IMR-90 (cell line): ENCODE measurements around the gene ARL9. TPM values are rescaled to one million over a fixed set of nuclear protein-coding genes. Genes with fewer than 3 reads are reported as not detected.

Source experiments
- ATAC-seq: fragments of 200-7000 bp; cut with Tn5 transposase; 2 replicates; pipeline ENCODE4 v1.9.1; 2020; ENCODE audit warnings: low read depth, mild to moderate bottlenecking, moderate library complexity
- BruUV-seq: library from RNA; stranded (reverse); fragments of 400-500 nt; replicated peaks from 2 replicates; lab custom pipeline; 2021; lab: Mats Ljungman, UMichigan
- CTCF ChIA-PET: fragments of 300-600 bp; formaldehyde crosslinking; extraction: SDS; loops from one replicate; lab custom pipeline; 2021; ENCODE audit warnings: antibody characterized with exemption; lab: Yijun Ruan, JAX
- POLR2A ChIA-PET: fragments of 300-600 bp; sonication (Branson Sonifier 250); formaldehyde crosslinking; loops from one replicate; lab custom pipeline; 2022; ENCODE audit warnings: antibody characterized with exemption; ENCODE audit not compliant: unreplicated experiment; lab: Charles Lee
- DNase-seq: peaks from one replicate; pipeline ENCODE4 v3.0.0; 2013
- H2AFZ ChIP-seq: replicated peaks from 2 replicates; pipeline ENCODE3; 2013; ENCODE audit warnings: low read length, mild to moderate bottlenecking; ENCODE audit not compliant: poor library complexity
- H2AK5ac ChIP-seq: 2 replicates; pipeline ENCODE4 v1.6.1; 2013; ENCODE audit warnings: low read depth, low read length, inconsistent platforms
- H2AK9ac ChIP-seq: replicated peaks from 2 replicates; pipeline ENCODE3; 2013; ENCODE audit warnings: mild to moderate bottlenecking, low read depth, low read length, moderate library complexity; ENCODE audit not compliant: poor library complexity
- H2BK120ac ChIP-seq: 2 replicates; pipeline ENCODE4 v1.6.1; 2013; ENCODE audit warnings: low read depth, low read length, inconsistent platforms
- H2BK15ac ChIP-seq: 3 replicates; pipeline ENCODE4 v1.6.1; 2013; ENCODE audit warnings: low read depth, low read length, inconsistent platforms
- H2BK20ac ChIP-seq: 2 replicates; pipeline ENCODE4 v1.6.1; 2013; ENCODE audit warnings: low read depth, mild to moderate bottlenecking, inconsistent platforms, low read length, moderate library complexity
- H2BK5ac ChIP-seq: 2 replicates; pipeline ENCODE4 v1.6.1; 2013; ENCODE audit warnings: mild to moderate bottlenecking, low read depth, low read length, inconsistent platforms; ENCODE audit not compliant: poor library complexity, severe bottlenecking
- H3K14ac ChIP-seq: replicated peaks from 2 replicates; pipeline ENCODE4 v1.6.1; 2013; ENCODE audit warnings: low read depth, low read length, inconsistent platforms
- H3K18ac ChIP-seq: 2 replicates; pipeline ENCODE4 v1.6.1; 2013; ENCODE audit warnings: low read depth, low read length, control low read depth
- H3K23ac ChIP-seq: 2 replicates; pipeline ENCODE4 v1.6.1; 2013; ENCODE audit warnings: low read depth, low read length, inconsistent platforms
- H3K27ac ChIP-seq: 2 replicates; pipeline ENCODE4 v1.5.1; 2013; ENCODE audit warnings: mild to moderate bottlenecking, control low read depth, low read length; ENCODE audit not compliant: insufficient read depth
- H3K27me3 ChIP-seq: 2 replicates; pipeline ENCODE4 v1.6.1; 2013; ENCODE audit warnings: low read length; ENCODE audit not compliant: control insufficient read depth, insufficient read depth
- H3K36me3 ChIP-seq: 2 replicates; pipeline ENCODE4 v1.6.1; 2013; ENCODE audit warnings: low read length, mixed read lengths; ENCODE audit not compliant: control insufficient read depth, insufficient read depth
- H3K4ac ChIP-seq: 2 replicates; pipeline ENCODE4 v1.6.1; 2013; ENCODE audit warnings: low read depth, low read length, inconsistent platforms
- H3K4me1 ChIP-seq: 2 replicates; pipeline ENCODE4 v1.6.1; 2013; ENCODE audit warnings: low read length, mixed read lengths; ENCODE audit not compliant: control insufficient read depth, insufficient read depth
- H3K4me2 ChIP-seq: 2 replicates; pipeline ENCODE4 v1.6.1; 2013; ENCODE audit warnings: low read depth, mild to moderate bottlenecking, control low read depth, low read length, moderate library complexity
- H3K4me3 ChIP-seq: 2 replicates; pipeline ENCODE4 v1.5.1; 2013; ENCODE audit warnings: low read depth, mild to moderate bottlenecking, control low read depth, low read length, moderate library complexity; ENCODE audit not compliant: insufficient read depth
- H3K56ac ChIP-seq: 2 replicates; pipeline ENCODE4 v1.6.1; 2013; ENCODE audit warnings: low read length, inconsistent platforms; ENCODE audit not compliant: insufficient read depth; ENCODE audit errors: extremely low read depth
- H3K79me1 ChIP-seq, 2 experiments: 2 replicates each; pipeline ENCODE4 v1.6.1; 2013; ENCODE audit warnings: low read length in 2 of 2, inconsistent platforms in 1 of 2, low read depth in 1 of 2
- H3K9ac ChIP-seq: 2 replicates; pipeline ENCODE4 v1.6.1; 2013; ENCODE audit warnings: low read depth, low read length, control low read depth
- H3K9me1 ChIP-seq: 2 replicates; pipeline ENCODE4 v1.6.1; 2013; ENCODE audit warnings: low read length, inconsistent platforms; ENCODE audit not compliant: insufficient read depth
- H3K9me3 ChIP-seq: 2 replicates; pipeline ENCODE4 v1.6.1; 2013; ENCODE audit warnings: low read length; ENCODE audit not compliant: control insufficient read depth, insufficient read depth
- H4K20me1 ChIP-seq: 2 replicates; pipeline ENCODE4 v1.6.1; 2013; ENCODE audit warnings: low read length, inconsistent platforms; ENCODE audit not compliant: insufficient read depth
- H4K5ac ChIP-seq: 2 replicates; pipeline ENCODE4 v1.6.1; 2013; ENCODE audit warnings: mild to moderate bottlenecking, low read depth, low read length, control low read depth
- H4K8ac ChIP-seq, 2 experiments: 2 replicates each; pipeline ENCODE4 v1.6.1; 2013; ENCODE audit warnings: low read depth in 2 of 2, low read length in 2 of 2, control low read depth in 1 of 2, inconsistent platforms in 1 of 2
- H4K91ac ChIP-seq: 2 replicates; pipeline ENCODE4 v1.6.1; 2013; ENCODE audit warnings: low read depth, low read length, inconsistent platforms; ENCODE audit not compliant: insufficient read depth
- BHLHE40 ChIP-seq: fragments of 150-350 bp; IDR thresholded peaks from 2 replicates; pipeline ENCODE4 v1.6.1; 2016; ENCODE audit warnings: mild to moderate bottlenecking, low read depth, low read length
- CEBPB ChIP-seq: IDR thresholded peaks from 2 replicates; pipeline ENCODE4 v1.6.1; 2012; ENCODE audit warnings: low read depth, low read length, improper control_type of control experiment
- CHD1 ChIP-seq: IDR thresholded peaks from 2 replicates; pipeline ENCODE4 v1.6.1; 2012; ENCODE audit warnings: low read depth, low read length, improper control_type of control experiment
- FOS ChIP-seq: fragments of 150-350 bp; IDR thresholded peaks from 2 replicates; pipeline ENCODE4 v1.6.1; 2016; ENCODE audit warnings: low read depth, low read length
- MAFK ChIP-seq: IDR thresholded peaks from 2 replicates; pipeline ENCODE4 v1.6.1; 2012; ENCODE audit warnings: low read depth, low read length, improper control_type of control experiment
- MAZ ChIP-seq: IDR thresholded peaks from 2 replicates; pipeline ENCODE4 v1.6.1; 2012; ENCODE audit warnings: low read depth, mild to moderate bottlenecking, low read length, improper control_type of control experiment, moderate library complexity, borderline replicate concordance
- MXI1 ChIP-seq: IDR thresholded peaks from 2 replicates; pipeline ENCODE4 v1.6.1; 2012; ENCODE audit warnings: low read depth, mild to moderate bottlenecking, low read length, moderate library complexity, borderline replicate concordance
- NFE2L2 ChIP-seq: fragments of 150-350 bp; IDR thresholded peaks from 2 replicates; pipeline ENCODE4 v1.6.1; 2016; ENCODE audit warnings: low read depth, mild to moderate bottlenecking, low read length
- POLR2A ChIP-seq: IDR thresholded peaks from 2 replicates; pipeline ENCODE4 v1.6.1; 2012; ENCODE audit warnings: mild to moderate bottlenecking, low read depth, low read length
- RAD21 ChIP-seq: IDR thresholded peaks from 2 replicates; pipeline ENCODE4 v1.6.1; 2012; ENCODE audit warnings: low read length, improper control_type of control experiment
- RCOR1 ChIP-seq: IDR thresholded peaks from 2 replicates; pipeline ENCODE4 v1.6.1; 2012; ENCODE audit warnings: mild to moderate bottlenecking, low read length, improper control_type of control experiment; ENCODE audit not compliant: insufficient replicate concordance
- RFX5 ChIP-seq: IDR thresholded peaks from 2 replicates; pipeline ENCODE4 v1.8.0; 2012; ENCODE audit warnings: low read depth, mild to moderate bottlenecking, low read length, moderate library complexity
- SMC3 ChIP-seq: fragments of 150-350 bp; IDR thresholded peaks from 2 replicates; pipeline ENCODE4 v1.6.1; 2016; ENCODE audit warnings: low read depth, mild to moderate bottlenecking, antibody characterized with exemption, low read length, moderate library complexity
- WGBS, 2 experiments: methylation state at CpG; one replicate each; pipeline versions ENCODE4 v1.1.5 to v1.1.7; 2013; ENCODE audit warnings: missing lambda C conversion rate in 2 of 2; ENCODE audit not compliant: insufficient read length in 1 of 2; ENCODE audit errors: extremely low coverage in 2 of 2; 5-methylcytosine and 5-hydroxymethylcytosine counted together
- dilution Hi-C: fragments of 300-500 bp; cut with HindIII; formaldehyde crosslinking; loops from one replicate; pipeline ENCODE4 v1.14.3; 2018; ENCODE audit warnings: low sequenced_read_pairs; ENCODE audit not compliant: unreplicated experiment
- in situ Hi-C: fragments of 300-500 bp; cut with MboI; formaldehyde crosslinking; loops from 3 replicates; pipeline ENCODE4 v1.14.3; 2019; ENCODE audit warnings: low sequenced_read_pairs, inconsistent platforms, mixed read lengths
- intact Hi-C: fragments of 100-400 bp; cut with micrococcal nuclease; formaldehyde crosslinking; loops from 2 replicates; pipeline ENCODE4 v1.10.0; 2022
- polyA plus RNA-seq, 3 experiments: library from polyadenylated mRNA; depleted of rRNA; stranded (reverse); fragments of >200 nt; gene quantifications; 2 replicates each; pipeline ENCODE4 v1.2.3, GENCODE V29; 2012; ENCODE audit warnings: low replicate concordance in 1 of 3
- total RNA-seq: library from RNA; depleted of rRNA; stranded (reverse); fragments of >200 nt; gene quantifications from 2 replicates; pipeline ENCODE4 v1.2.3, GENCODE V29; 2012
- TF ChIP-seq, protein P1 (sequence below): fragments of 150-350 bp; IDR thresholded peaks from 2 replicates; pipeline ENCODE4 v1.6.1; 2017; ENCODE audit warnings: mild to moderate bottlenecking, antibody characterized with exemption, low read length, low read depth
- TF ChIP-seq, protein P2 (sequence below): conservative IDR thresholded peaks from 2 replicates; pipeline ENCODE4 v1.5.1; 2012; ENCODE audit warnings: mild to moderate bottlenecking, low read depth, low read length, improper control_type of control experiment
- TF ChIP-seq, protein P3 (sequence below): fragments of 150-350 bp; IDR thresholded peaks from 2 replicates; pipeline ENCODE4 v1.6.1; 2016; ENCODE audit warnings: low read depth, mild to moderate bottlenecking, low read length, moderate library complexity, borderline replicate concordance

The ARL9 gene
- total and polyA plus RNA-seq, 2 of the 4 experiments (the other 2 are of a cell fraction), result 0.18 to 0.51 TPM

DNA sequence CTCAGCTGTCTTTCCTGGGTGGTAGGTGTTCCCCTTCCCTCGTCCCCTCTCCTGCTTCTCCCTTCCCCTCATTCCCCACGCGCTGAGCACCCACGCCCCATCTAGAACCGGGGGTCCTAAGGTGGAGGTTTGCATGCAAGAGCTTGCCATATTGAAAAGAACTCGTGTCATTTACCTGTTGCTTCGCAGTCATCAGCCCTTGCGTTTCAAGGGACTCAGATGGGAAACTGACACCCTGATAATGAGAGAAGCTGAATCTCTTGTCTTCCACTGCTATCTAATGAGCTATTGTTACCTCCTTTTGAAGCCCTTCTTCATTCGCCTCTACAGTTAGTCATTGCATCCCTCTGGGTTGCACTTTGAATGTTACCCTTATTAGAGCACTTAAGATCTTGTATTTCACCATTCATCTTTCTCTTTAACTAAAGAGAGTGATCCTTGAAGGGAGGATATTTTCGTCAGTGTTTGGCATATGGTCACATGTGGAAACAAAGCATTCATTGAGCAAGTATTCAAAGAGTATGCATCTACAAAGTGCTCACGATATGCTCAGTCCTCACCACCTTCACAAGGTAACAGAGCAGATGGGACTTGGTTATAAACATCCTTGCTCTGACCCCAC is 25.7 kb downstream of the ARL9 start:
- H3K9ac ChIP-seq, result peak overlapping the region; percentile 86
- H2BK5ac ChIP-seq, result no peak overlapping the region
- H2AFZ ChIP-seq, result peak overlapping the region; percentile 95
- peak overlapping the region; percentile 31; the same call in 1 of the 2 replicates for H4K5ac ChIP-seq
- no peaks in the 10 kb centered on the region for H3K9me3 ChIP-seq
- intact Hi-C loops, result no loop called here
- 0 out of 2 replicates have a peak, but pooled peaks cover 2% of the 10 kb centered on the region for H3K4me1 ChIP-seq
- H3K4ac ChIP-seq, result peak overlapping the region; percentile 11; the same call in 1 of the 2 replicates
- no peak overlapping the region for H2BK20ac ChIP-seq
- peaks cover 2% of the 10 kb centered on the region; the same call in 1 of the 2 replicates for H3K27me3 ChIP-seq
- WGBS, 2 experiments, result 40% methylated on average over 1 of the region's 11 CpGs; no CpG with 5 or more reads in 1 of the 2 experiments
- no TSS peak for BruUV-seq
- in situ Hi-C loops, result no loop called here
- H3K23ac ChIP-seq, result peak overlapping the region; percentile 88
- no peak overlapping the region for H3K56ac ChIP-seq
- peak overlapping the region; percentile 78 for H3K4me2 ChIP-seq
- no peaks in the 10 kb centered on the region for H4K20me1 ChIP-seq
- H3K4me3 ChIP-seq, result peak overlapping the region; percentile 59
- ChIA-PET POLR2A (no interaction called here), CTCF (no interaction called here)
- H3K27ac ChIP-seq, result no peak overlapping the region
- ATAC-seq (no peak), DNase-seq (no peak)
- H2BK15ac ChIP-seq, result no peak overlapping the region
- TF ChIP-seq, protein P1, sequence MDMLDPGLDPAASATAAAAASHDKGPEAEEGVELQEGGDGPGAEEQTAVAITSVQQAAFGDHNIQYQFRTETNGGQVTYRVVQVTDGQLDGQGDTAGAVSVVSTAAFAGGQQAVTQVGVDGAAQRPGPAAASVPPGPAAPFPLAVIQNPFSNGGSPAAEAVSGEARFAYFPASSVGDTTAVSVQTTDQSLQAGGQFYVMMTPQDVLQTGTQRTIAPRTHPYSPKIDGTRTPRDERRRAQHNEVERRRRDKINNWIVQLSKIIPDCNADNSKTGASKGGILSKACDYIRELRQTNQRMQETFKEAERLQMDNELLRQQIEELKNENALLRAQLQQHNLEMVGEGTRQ, result no peak
- no peak for TF ChIP-seq MAFK
- TF ChIP-seq RFX5, result no peak
- no peak for TF ChIP-seq BHLHE40
- no peak for TF ChIP-seq RAD21
- TF ChIP-seq, protein P2, sequence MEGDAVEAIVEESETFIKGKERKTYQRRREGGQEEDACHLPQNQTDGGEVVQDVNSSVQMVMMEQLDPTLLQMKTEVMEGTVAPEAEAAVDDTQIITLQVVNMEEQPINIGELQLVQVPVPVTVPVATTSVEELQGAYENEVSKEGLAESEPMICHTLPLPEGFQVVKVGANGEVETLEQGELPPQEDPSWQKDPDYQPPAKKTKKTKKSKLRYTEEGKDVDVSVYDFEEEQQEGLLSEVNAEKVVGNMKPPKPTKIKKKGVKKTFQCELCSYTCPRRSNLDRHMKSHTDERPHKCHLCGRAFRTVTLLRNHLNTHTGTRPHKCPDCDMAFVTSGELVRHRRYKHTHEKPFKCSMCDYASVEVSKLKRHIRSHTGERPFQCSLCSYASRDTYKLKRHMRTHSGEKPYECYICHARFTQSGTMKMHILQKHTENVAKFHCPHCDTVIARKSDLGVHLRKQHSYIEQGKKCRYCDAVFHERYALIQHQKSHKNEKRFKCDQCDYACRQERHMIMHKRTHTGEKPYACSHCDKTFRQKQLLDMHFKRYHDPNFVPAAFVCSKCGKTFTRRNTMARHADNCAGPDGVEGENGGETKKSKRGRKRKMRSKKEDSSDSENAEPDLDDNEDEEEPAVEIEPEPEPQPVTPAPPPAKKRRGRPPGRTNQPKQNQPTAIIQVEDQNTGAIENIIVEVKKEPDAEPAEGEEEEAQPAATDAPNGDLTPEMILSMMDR, result no peak
- TF ChIP-seq, protein P3, sequence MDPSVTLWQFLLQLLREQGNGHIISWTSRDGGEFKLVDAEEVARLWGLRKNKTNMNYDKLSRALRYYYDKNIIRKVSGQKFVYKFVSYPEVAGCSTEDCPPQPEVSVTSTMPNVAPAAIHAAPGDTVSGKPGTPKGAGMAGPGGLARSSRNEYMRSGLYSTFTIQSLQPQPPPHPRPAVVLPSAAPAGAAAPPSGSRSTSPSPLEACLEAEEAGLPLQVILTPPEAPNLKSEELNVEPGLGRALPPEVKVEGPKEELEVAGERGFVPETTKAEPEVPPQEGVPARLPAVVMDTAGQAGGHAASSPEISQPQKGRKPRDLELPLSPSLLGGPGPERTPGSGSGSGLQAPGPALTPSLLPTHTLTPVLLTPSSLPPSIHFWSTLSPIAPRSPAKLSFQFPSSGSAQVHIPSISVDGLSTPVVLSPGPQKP, result no peak
- no peak for TF ChIP-seq CEBPB
- TF ChIP-seq SMC3, result no peak
- TF ChIP-seq MXI1, result no peak
- TF ChIP-seq POLR2A, result no peak
- TF ChIP-seq RCOR1, result no peak
- TF ChIP-seq MAZ, result no peak
- no peak for TF ChIP-seq CHD1
- TF ChIP-seq NFE2L2, result no peak
- no peak for TF ChIP-seq FOS
- no peaks in the 10 kb centered on the region; the same call in 1 of the 2 replicates for H3K9me1 ChIP-seq
- peak overlapping the region in 1 of 2 experiments; percentile 74; a peak in 2 of 4 replicates for H4K8ac ChIP-seq
- H3K79me1 ChIP-seq, result no peaks in the 10 kb centered on the region; a peak in 1 of 4 replicates
- no peak overlapping the region for H2AK9ac ChIP-seq
- H2AK5ac ChIP-seq, result no peak overlapping the region
- H2BK120ac ChIP-seq, result no peak overlapping the region
- H3K36me3 ChIP-seq, result no peaks in the 10 kb centered on the region
- no peak overlapping the region for H4K91ac ChIP-seq
- no peak overlapping the region for H3K18ac ChIP-seq
- dilution Hi-C loops, result no loop called here
- H3K14ac ChIP-seq, result peak overlapping the region; percentile 96
